ENCODE results near the gene COL6A5. TPM values are rescaled to one million over a fixed set of nuclear protein-coding genes. Genes with fewer than 3 reads are reported as not detected.

COL6A5 gene
- total and polyA plus RNA-seq, 2 donors (not counting 3 experiments of a cell fraction or from before 2014, with no cell fraction given): not detected

- H3K27ac ChIP-seq (ENCODE audit: insufficient read depth, low read depth, low read length): no peak overlapping the region
- ChIA-PET CTCF (no interaction called here), POLR2A (no interaction called here)
- no peak for TF ChIP-seq JUN (IDR thresholded peaks at IDR 0.05; ENCODE audit: borderline replicate concordance, insufficient read depth, insufficient read length, low read depth)
- no peaks in the 10 kb centered on the region for H3K79me2 ChIP-seq (ENCODE audit: control insufficient read depth, insufficient read depth, low read length)
- H3K4me3 ChIP-seq (replicated peaks in 1 of 3; ENCODE audit: insufficient read depth in 1 of 3, low read depth in 1 of 3, low read length in 3 of 3): no peak overlapping the region
- no TSS peak for BruUV-seq (replicated peaks)
- H3K36me3 ChIP-seq (ENCODE audit: control insufficient read depth in 2 of 2, extremely low read depth in 1 of 2, insufficient read depth in 2 of 2, low read length in 2 of 2): no peaks in the 10 kb centered on the region
- H2AFZ ChIP-seq (ENCODE audit: low read depth, low read length): no peak overlapping the region
- intact Hi-C loops (cut with micrococcal nuclease) (no loop called here), dilution Hi-C loops (cut with MboI; ENCODE audit: extremely low pct_ligation_motif_present, low sequenced_read_pairs) (no loop called here)
- no peak overlapping the region for H3K9ac ChIP-seq (replicated peaks; ENCODE audit: extremely low read depth, insufficient read depth, low read length)
- H4K20me1 ChIP-seq (replicated peaks; ENCODE audit: control insufficient read depth, extremely low read depth, insufficient read depth, low read length): no peaks in the 10 kb centered on the region
- no peaks in the 10 kb centered on the region for H3K4me1 ChIP-seq (ENCODE audit: control insufficient read depth, extremely low read depth, insufficient read depth, low read length)
- H3K4me2 ChIP-seq (ENCODE audit: insufficient read depth, low read length): no peak overlapping the region
- FAIRE-seq (no peak), DNase-seq (ENCODE audit: low read depth, low spot score) (no peak)
- no peaks in the 10 kb centered on the region for H3K9me3 ChIP-seq (replicated peaks; ENCODE audit: control insufficient read depth, insufficient read depth, low read length)
- no peaks in the 10 kb centered on the region for H3K9me1 ChIP-seq (replicated peaks; ENCODE audit: control insufficient read depth, extremely low read depth, insufficient read depth, low read length)
- H3K27me3 ChIP-seq (ENCODE audit: control insufficient read depth in 2 of 2, insufficient read depth in 2 of 2, low read length in 2 of 2): peaks cover 0 to 1% of the 10 kb centered on the region in 2 experiments
These were observed 83.6 kb downstream of the COL6A5 start for GRCh38 chr3:130428871-130429712.

GRCh38 chr3:130429713-130430023 is 84.2 kb downstream of the COL6A5 start:
- TF ChIP-seq POLR2A (IDR thresholded peaks at IDR 0.05; ENCODE audit: low read depth, low read length) (no peak), MYC (IDR thresholded peaks at IDR 0.05; ENCODE audit: low read depth, low read length) (no peak), GATA2 (IDR thresholded peaks at IDR 0.05; ENCODE audit: insufficient read depth, insufficient read length, low read depth, low read length) (no peak), FOS (IDR thresholded peaks at IDR 0.05; ENCODE audit: borderline replicate concordance, insufficient read depth, low read length) (no peak), JUN (IDR thresholded peaks at IDR 0.05; ENCODE audit: borderline replicate concordance, insufficient read depth, insufficient read length, low read depth) (no peak), POLR2AphosphoS5 (IDR thresholded peaks at IDR 0.05; ENCODE audit: insufficient read depth, low read depth, low read length) (no peak), MAX (IDR thresholded peaks at IDR 0.05; ENCODE audit: insufficient read depth, insufficient read length) (no peak), CTCF (IDR thresholded peaks at IDR 0.05; ENCODE audit: extremely low read depth in 1 of 2, insufficient read depth in 1 of 2, low read depth in 1 of 2, low read length in 2 of 2) (no peak), EZH2 (IDR thresholded peaks at IDR 0.05; ENCODE audit: borderline replicate concordance, low read depth, low read length, severe bottlenecking) (no peak)
- H3K9ac ChIP-seq (replicated peaks; ENCODE audit: extremely low read depth, insufficient read depth, low read length): no peak overlapping the region
- H3K4me2 ChIP-seq (ENCODE audit: insufficient read depth, low read length): no peak overlapping the region
- intact Hi-C loops (cut with micrococcal nuclease) (no loop called here), dilution Hi-C loops (cut with MboI; ENCODE audit: extremely low pct_ligation_motif_present, low sequenced_read_pairs) (no loop called here)
- no peak overlapping the region for H3K4me3 ChIP-seq (replicated peaks in 1 of 3; ENCODE audit: insufficient read depth in 1 of 3, low read depth in 1 of 3, low read length in 3 of 3)
- POLR2A ChIA-PET: no interaction called here
- DNase-seq (ENCODE audit: low read depth, low spot score) (no peak), FAIRE-seq (no peak)
- no peaks in the 10 kb centered on the region for H3K9me1 ChIP-seq (replicated peaks; ENCODE audit: control insufficient read depth, extremely low read depth, insufficient read depth, low read length)
- no peaks in the 10 kb centered on the region for H4K20me1 ChIP-seq (replicated peaks; ENCODE audit: control insufficient read depth, extremely low read depth, insufficient read depth, low read length)
- H3K27me3 ChIP-seq (ENCODE audit: control insufficient read depth in 2 of 2, insufficient read depth in 2 of 2, low read length in 2 of 2): peaks cover 0 to 1% of the 10 kb centered on the region in 2 experiments
- H3K9me3 ChIP-seq (replicated peaks; ENCODE audit: control insufficient read depth, insufficient read depth, low read length): no peaks in the 10 kb centered on the region
- no peak overlapping the region for H2AFZ ChIP-seq (ENCODE audit: low read depth, low read length)
- H3K36me3 ChIP-seq (ENCODE audit: control insufficient read depth in 2 of 2, extremely low read depth in 1 of 2, insufficient read depth in 2 of 2, low read length in 2 of 2): no peaks in the 10 kb centered on the region
- BruUV-seq (replicated peaks): no TSS peak
- no peaks in the 10 kb centered on the region for H3K4me1 ChIP-seq (ENCODE audit: control insufficient read depth, extremely low read depth, insufficient read depth, low read length)
- no peaks in the 10 kb centered on the region for H3K79me2 ChIP-seq (ENCODE audit: control insufficient read depth, insufficient read depth, low read length)
- CTCF ChIA-PET: no interaction called here
- H3K27ac ChIP-seq (ENCODE audit: insufficient read depth, low read depth, low read length): no peak overlapping the region

Measured in endothelial cell of umbilical vein (primary cell).